ENCODE data around the gene PAN3.

GRCh38 chr13:28117689-28118377 lies 20.5 kb upstream of the PAN3 start:
- TF ChIP-seq, protein P1, sequence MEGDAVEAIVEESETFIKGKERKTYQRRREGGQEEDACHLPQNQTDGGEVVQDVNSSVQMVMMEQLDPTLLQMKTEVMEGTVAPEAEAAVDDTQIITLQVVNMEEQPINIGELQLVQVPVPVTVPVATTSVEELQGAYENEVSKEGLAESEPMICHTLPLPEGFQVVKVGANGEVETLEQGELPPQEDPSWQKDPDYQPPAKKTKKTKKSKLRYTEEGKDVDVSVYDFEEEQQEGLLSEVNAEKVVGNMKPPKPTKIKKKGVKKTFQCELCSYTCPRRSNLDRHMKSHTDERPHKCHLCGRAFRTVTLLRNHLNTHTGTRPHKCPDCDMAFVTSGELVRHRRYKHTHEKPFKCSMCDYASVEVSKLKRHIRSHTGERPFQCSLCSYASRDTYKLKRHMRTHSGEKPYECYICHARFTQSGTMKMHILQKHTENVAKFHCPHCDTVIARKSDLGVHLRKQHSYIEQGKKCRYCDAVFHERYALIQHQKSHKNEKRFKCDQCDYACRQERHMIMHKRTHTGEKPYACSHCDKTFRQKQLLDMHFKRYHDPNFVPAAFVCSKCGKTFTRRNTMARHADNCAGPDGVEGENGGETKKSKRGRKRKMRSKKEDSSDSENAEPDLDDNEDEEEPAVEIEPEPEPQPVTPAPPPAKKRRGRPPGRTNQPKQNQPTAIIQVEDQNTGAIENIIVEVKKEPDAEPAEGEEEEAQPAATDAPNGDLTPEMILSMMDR (conservative IDR thresholded peaks at IDR 0.05 in 1 of 2, IDR thresholded peaks at IDR 0.05 in 1 of 2; ENCODE audit: extremely low read depth in 1 of 2, insufficient read depth in 1 of 2, low read depth in 1 of 2, low read length in 2 of 2): no peak
- no peak for TF ChIP-seq EZH2 (IDR thresholded peaks at IDR 0.05; ENCODE audit: borderline replicate concordance, low read length)

Data from mammary epithelial cell (primary cell).